Chondrocyte (in vitro differentiated cells): ENCODE measurements around the gene LCE1E. TPM values are rescaled to one million over a fixed set of nuclear protein-coding genes. Genes with fewer than 3 reads are reported as not detected.

Experiments
- DNase-seq: peaks from one replicate; pipeline ENCODE4 v3.0.0; 2021; ENCODE audit warnings: mixed read lengths, low spot score
- H3K27ac Mint-ChIP-seq: one replicate; pipeline ENCODE4 v1.8.0; 2021; ENCODE audit warnings: mild to moderate bottlenecking, moderate library complexity, mixed read lengths; ENCODE audit not compliant: unreplicated experiment
- H3K27me3 Mint-ChIP-seq: 2 replicates; pipeline ENCODE4 v1.8.0; 2021; ENCODE audit warnings: low read depth, mixed read lengths
- H3K36me3 Mint-ChIP-seq: 2 replicates; pipeline ENCODE4 v1.8.0; 2021; ENCODE audit warnings: low read depth, mixed read lengths
- H3K4me1 Mint-ChIP-seq: 2 replicates; pipeline ENCODE4 v1.8.0; 2021; ENCODE audit warnings: low read depth, mild to moderate bottlenecking, mixed read lengths
- H3K4me3 Mint-ChIP-seq: one replicate; pipeline ENCODE4 v1.8.0; 2021; ENCODE audit warnings: mild to moderate bottlenecking, moderate library complexity, mixed read lengths; ENCODE audit not compliant: unreplicated experiment
- H3K9me3 Mint-ChIP-seq: 2 replicates; pipeline ENCODE4 v1.8.0; 2021; ENCODE audit warnings: low read depth, mixed read lengths
- CTCF ChIP-seq: fragments of 200-600 bp; sonication (generic); IDR thresholded peaks from 2 replicates; pipeline ENCODE4 v1.5.0; 2021; ENCODE audit warnings: antibody characterized with exemption, mild to moderate bottlenecking, moderate library complexity
- total RNA-seq: library from RNA; stranded (reverse); gene quantifications from 3 replicates; pipeline ENCODE4 v1.2.1, GENCODE V29; 2021

Gene LCE1E
- total RNA-seq, 1 donor from 2014 or later, result not detected

GRCh38 chr1:152777510-152778137 is 8.4 kb upstream of the LCE1E start:
- TF ChIP-seq CTCF, result no peak
- peaks cover 30% of the 10 kb centered on the region for H3K9me3 Mint-ChIP-seq
- peaks cover 3% of the 10 kb centered on the region for H3K27me3 Mint-ChIP-seq
- DNase-seq, result no peak
- H3K27ac Mint-ChIP-seq, result no peak overlapping the region
- H3K4me3 Mint-ChIP-seq, result no peak overlapping the region
- H3K4me1 Mint-ChIP-seq, result no peaks in the 10 kb centered on the region
- no peaks in the 10 kb centered on the region for H3K36me3 Mint-ChIP-seq

GRCh38 chr1:152783095-152783494 is 3.0 kb upstream of the LCE1E start:
- Mint-ChIP-seq H3K36me3 (no peaks in the 10 kb centered on the region), H3K4me3 (no peak overlapping the region), H3K27ac (no peak overlapping the region), H3K27me3 (peaks cover 3% of the 10 kb centered on the region), H3K4me1 (no peaks in the 10 kb centered on the region), H3K9me3 (peaks cover 3% of the 10 kb centered on the region)
- no peak for DNase-seq
- TF ChIP-seq CTCF, result no peak

- Mint-ChIP-seq H3K27me3 (no peaks in the 10 kb centered on the region), H3K9me3 (no peaks in the 10 kb centered on the region), H3K4me3 (no peak overlapping the region), H3K36me3 (no peaks in the 10 kb centered on the region), H3K4me1 (no peaks in the 10 kb centered on the region), H3K27ac (no peak overlapping the region)
- TF ChIP-seq CTCF, result no peak
- DNase-seq, result no peak
Measured at GRCh38 chr1:152795686-152796085, 9.6 kb downstream of the LCE1E start.

GRCh38 chr1:152796421-152796820 is 10.4 kb downstream of the LCE1E start, which contains the start of gene LCE1D:
Gene LCE1D (plus strand): TSS chr1:152796721. CDS start chr1:152797795, 1,074 bp downstream.
- Mint-ChIP-seq H3K27ac (no peak within 1 kb of the TSS), H3K9me3 (no peaks in the 10 kb centered on the region), H3K36me3 (no peaks in the 10 kb centered on the region), H3K4me3 (no peak within 1 kb of the TSS), H3K4me1 (no peaks in the 10 kb centered on the region), H3K27me3 (no peaks in the 10 kb centered on the region)
- DNase-seq, result no peak
- TF ChIP-seq CTCF, result no peak

GRCh38 chr1:152801333-152801732 is 15.3 kb downstream of the LCE1E start:
- H3K4me1 Mint-ChIP-seq, result no peaks in the 10 kb centered on the region
- H3K4me3 Mint-ChIP-seq, result no peak overlapping the region
- H3K36me3 Mint-ChIP-seq, result no peaks in the 10 kb centered on the region
- no peaks in the 10 kb centered on the region for H3K27me3 Mint-ChIP-seq
- DNase-seq, result no peak
- no peak overlapping the region for H3K27ac Mint-ChIP-seq
- no peaks in the 10 kb centered on the region for H3K9me3 Mint-ChIP-seq
- TF ChIP-seq CTCF, result no peak
